Cerebellar cortex (tissue), 1 donor: ENCODE data around the gene RSPO1.
"Not testable (repeated sequence)": the region's sequence is repeated elsewhere in the genome, so short reads cannot be mapped to it uniquely, and the experiment has no call there.

ENCODE experiments used
- DNase-seq: peaks from one replicate; pipeline ENCODE4 v3.0.0-alpha.2; 2015; ENCODE audit warnings: low spot score

The RSPO1 gene, protein sequence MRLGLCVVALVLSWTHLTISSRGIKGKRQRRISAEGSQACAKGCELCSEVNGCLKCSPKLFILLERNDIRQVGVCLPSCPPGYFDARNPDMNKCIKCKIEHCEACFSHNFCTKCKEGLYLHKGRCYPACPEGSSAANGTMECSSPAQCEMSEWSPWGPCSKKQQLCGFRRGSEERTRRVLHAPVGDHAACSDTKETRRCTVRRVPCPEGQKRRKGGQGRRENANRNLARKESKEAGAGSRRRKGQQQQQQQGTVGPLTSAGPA

DNA sequence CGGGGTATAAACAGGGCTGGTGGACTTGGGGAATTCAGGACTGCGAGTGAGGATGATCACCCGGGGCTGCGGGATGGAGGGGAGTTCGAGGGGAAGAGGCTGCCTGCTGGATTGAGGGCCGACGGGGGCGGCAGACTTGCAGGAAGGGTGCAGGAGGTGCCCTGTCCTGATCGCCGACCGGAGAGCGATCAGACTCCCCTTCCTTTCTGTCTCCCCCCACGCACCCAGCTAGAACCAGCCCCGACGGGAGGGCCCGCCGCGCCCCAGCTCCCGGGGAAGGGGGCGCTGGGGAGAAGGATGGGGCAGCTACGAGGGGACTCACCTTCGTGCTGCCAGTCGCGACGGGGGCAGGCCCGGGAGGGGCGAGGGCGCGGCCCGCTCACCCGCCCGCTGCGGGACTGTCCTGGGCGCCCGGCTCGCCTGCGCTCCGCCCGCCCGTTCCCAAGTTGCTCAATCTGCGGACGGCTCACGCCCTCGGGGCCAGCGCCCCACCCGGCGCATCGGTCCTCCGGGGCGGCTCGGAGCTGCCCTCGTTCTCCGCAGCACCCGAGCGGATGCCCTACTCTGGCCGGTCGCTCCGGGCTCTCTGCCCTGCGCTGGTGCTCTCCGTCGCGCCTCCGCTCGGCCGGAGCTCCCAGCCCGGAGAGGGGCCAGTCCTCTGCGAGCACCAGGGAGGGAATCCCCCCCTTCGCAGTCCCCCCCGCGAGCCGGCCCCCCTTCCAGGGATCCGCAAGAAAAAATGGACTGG, at the start of gene RSPO1:
TSS of gene RSPO1 (minus strand) at position 649 of the 748 bp plus-strand sequence. CDS start 5,231 bp downstream, outside the sequence.
- DNase-seq: no peak

DNA sequence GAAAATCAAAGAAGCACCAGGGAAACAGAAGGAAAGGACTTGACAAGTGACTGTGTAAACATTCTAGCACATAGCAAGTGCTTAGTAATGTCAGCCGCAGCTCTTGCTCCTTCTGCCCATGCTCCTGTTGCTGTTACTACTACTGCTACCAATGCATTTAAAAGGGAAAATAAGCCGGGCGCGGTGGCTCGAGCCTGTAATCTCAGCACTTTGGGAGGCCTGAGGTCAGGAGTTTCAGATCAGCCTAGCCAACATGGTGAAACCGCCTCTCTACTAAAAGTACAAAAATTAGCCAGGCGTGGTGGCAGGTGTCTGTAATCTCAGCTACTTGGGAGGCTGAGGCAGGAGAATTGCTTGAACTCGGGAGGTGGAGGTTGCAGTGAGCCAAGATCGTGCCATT, 49.5 kb upstream of the RSPO1 start:
- DNase-seq: not testable (repeated sequence)

DNA sequence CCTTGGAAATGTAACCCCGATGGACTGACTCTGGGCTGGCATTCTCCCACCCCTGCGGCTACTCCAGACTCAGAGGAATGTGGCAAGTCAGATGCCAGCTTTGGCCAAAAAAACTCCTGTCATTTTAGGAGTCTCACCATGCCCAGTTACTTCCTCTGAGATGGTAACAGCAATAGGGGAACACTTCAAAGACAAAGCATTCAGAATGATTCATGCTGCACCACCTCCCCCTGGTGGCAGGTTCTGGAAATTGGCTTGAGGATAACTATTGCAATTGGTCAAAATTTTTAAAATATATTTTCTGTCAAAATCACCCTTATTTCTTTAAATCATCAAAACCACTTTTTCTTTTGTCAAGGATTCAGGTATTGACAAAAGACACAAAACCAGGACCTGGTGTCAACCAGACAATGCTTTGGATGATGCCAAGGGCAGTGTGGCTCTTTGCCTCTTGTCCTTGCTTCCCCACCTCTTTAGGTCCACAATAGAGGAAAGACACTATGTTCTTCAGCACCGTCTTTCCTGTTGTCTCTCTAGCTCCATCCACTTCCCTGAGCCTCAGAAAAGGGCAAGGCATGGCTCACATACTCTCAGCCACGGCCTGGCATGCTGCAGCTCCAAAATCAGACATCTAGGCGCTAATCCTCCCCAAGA, 47.8 kb upstream of the RSPO1 start:
- peak; percentile 67 for DNase-seq

- no peak for DNase-seq
Measured at GRCh38 chr1:37680933-37681332, 46.2 kb upstream of the RSPO1 start.

DNA sequence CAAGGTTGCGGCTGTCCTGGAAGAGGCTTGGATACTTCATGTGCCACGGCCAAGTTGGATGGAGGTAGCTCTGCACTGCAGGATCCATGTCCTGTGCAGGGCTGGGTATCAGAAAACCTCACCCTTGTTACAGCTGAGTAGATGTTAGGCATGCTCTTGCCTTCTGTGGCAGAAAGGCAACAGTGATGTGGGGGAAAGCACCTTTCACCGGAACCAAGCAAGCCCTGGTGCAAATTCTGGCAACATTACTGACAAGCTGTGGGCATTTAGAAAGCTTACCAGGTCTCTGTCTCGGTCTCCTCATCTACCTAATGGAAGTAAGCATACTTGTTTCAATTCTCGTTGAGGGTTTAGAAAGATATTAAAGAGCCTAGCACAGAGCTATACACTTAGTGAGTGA, 43.1 kb upstream of the RSPO1 start:
- DNase-seq: no peak

DNA sequence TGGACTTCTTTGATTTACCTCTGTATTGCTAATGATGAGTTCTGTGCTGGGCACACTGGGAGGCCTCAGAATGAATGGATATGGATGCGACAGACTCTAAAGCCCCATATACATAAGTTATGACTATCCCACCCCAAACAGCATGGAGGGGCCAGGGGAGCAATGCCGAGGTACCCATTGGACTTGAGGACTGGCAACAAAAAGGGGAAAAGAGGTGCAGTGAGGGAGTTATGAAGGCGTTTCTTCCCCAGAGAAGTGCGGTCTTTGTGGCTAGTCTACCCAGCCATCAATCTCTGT, 42.4 kb upstream of the RSPO1 start:
- no peak for DNase-seq

DNA sequence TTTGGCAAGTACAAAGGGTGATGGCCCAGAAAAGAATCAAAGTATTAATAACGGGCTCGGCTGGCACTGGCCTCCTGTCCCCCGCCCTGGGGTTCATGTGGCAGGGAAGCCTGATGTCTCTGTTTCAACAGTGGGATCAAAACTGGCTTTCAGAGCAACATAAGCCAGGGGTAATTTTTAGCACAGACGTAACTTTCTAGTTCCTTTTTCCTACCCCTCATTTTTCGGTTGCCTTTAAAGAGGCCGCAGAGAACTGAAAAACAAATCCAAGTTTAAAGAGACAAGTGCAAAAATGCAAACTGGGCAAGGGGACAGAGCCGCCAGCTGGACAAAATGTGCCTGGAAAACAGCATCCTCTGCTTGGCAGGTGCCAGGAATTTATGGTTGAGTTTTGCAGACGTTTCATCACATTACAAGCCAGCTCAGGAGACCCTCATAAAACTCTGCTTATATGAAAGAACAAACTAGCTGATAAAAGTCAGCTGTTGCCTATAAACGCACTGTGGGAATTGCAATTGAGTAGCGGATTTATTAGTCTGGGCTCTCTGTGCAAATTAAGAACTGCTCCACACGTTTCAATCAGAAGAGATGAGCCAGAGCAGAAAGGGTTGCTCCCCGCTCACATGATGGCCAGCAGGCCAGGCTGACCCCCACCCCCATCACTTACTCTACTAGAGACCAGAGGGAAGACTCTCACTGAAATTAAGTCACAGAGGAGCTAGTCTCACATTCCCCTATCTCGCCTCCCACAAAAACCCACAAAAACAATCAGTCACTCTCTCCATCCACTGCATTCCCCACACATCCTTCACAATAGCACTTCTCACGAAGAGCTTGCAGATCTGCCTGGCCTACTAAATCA, 41.8 kb upstream of the RSPO1 start:
- DNase-seq: no peak

DNA sequence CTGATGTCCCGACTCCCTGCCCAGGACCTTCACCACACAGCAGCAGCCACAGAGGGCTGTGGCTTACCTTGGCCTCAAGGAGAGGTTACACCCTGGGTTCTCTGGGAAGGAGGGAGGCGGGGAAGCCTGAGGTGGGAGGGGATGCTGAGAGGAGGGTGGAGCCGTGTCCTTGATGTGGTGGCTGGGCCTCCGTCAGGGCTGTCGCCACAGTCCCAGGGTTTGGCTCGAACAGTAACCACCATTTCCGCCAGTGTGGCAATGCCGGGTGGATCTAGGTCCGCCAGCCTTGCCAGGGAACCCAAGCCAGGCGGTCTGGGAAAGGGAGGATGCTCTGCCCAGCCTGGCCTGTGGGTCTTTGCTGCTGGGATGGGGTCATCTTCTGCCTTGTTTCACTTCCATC, 39.2 kb upstream of the RSPO1 start:
- no peak for DNase-seq

DNA sequence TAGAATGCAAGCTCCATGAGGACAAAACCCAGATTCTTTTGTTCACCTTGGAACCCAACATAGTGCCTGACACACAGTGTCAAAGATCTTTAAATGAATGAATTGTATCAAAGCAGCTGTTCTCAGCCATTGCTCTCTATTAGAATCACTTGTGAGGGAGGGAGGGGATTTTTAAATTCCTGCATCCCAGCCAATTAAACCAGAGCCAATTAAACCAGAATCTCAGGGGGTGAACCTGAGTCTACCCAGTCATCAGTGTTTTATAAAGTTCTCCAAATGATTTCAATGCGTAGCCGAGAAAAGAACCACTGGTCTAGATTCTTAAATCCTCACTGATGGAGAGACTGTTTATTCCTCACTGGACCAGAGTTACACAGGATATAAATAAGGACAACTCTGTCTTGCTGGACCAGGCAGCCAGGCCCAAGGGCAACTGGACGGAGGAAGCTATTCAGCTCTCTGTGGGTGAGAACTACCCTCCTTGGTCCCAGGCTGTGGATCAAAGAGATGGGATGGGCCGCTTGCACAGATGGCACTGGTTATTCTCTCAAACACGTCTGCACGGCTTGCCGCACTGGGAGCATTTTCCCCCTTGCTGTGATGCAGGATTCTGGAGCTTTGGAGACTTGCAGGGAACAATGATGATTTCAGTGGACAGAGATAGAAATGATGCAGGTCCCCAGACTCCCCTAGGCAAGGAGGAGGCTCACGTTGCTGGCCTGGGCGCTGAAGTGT, 37.6 kb upstream of the RSPO1 start:
- DNase-seq: no peak

DNA sequence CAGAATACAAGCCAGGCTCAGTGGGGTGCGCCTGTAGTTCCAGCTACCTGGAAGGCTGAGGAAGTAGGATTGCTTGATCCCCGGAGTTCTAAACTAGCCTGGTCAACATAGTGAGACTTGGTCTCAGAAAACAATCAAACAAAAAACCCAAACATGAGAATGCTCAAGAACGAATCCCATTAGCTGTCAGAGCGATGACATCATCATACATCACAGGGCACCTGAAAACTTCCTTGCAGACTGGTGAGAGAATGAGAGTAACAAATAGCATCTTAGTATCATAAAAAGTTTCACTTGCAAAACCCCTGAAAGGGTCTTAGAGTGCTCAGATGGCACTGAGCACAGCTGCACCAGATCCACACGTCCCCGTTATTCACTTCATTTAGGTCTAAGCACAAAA, 36.6 kb upstream of the RSPO1 start:
- DNase-seq: no peak

- no peak for DNase-seq
Measured at GRCh38 chr1:37670133-37670532, 35.4 kb upstream of the RSPO1 start.

- DNase-seq: no peak
Measured at GRCh38 chr1:37667023-37667671, 32.5 kb upstream of the RSPO1 start.

DNA sequence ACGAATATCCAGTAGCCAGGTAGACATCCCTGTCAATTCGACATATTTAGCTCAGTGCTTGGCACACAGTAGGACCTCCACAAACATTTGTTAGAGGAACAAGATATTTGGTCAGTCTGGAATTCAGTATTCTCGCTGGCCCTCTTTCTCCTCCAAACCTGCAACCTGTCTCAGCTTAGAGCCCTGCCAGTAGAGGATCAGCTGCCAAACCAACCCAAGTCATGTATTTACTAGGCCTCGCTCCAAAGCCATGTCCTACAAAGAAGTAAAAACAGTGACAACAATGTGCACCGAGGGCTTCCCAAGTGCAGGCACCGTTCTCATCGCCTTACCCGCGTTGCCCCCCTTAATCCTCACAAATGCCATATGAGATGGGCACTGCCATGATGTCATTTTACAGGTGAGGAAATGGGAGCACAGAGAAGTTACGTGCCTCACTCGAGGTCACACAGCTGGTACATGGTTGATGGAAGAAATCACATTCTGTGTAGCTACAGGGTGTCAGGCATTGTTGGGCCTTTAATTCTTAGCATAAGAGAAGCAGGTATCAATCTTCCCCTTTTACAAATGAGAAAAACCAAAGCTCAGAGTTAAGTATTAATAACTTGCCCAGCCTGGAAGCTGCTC, 31.7 kb upstream of the RSPO1 start:
- peak; percentile 52 for DNase-seq

GRCh38 chr1:37663426-37664000, 28.8 kb upstream of the RSPO1 start:
- DNase-seq: no peak

GRCh38 chr1:37662031-37662755, 27.5 kb upstream of the RSPO1 start:
- DNase-seq: no peak

GRCh38 chr1:37661401-37661800, 26.7 kb upstream of the RSPO1 start:
- DNase-seq: no peak

GRCh38 chr1:37660664-37661063, 26.0 kb upstream of the RSPO1 start:
- DNase-seq: no peak

DNA sequence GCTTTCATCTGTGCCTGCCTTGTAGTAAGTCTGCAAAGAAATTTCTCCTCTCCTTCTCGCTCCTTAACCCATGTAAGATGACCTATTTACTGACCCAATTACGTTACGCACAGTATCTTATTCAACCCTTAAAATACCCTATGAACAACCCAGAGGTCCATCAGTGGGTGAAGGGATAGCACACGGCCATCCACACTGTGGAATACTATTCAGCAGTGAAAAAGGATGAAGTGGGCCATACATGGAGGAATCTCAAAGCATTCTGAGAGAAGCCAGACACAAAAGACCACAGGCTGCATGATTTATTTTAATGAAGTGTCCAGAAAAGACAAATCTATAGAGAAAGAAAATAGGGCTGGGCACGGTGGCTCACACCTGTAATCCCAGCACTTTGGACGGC, 23.8 kb upstream of the RSPO1 start:
- DNase-seq: no peak

GRCh38 chr1:37657620-37658412, 23.1 kb upstream of the RSPO1 start:
- DNase-seq: no peak
